Neural progenitor cell (in vitro differentiated cells): ENCODE measurements around the gene RASGRP3. TPM values are rescaled to one million over a fixed set of nuclear protein-coding genes. Genes with fewer than 3 reads are reported as not detected.

Experiments used
- DNase-seq: peaks from one replicate; pipeline ENCODE4 v3.0.0-alpha.2; 2016; ENCODE audit warnings: low spot score
- H2AFZ ChIP-seq: fragments of 200-600 bp; sonication (generic); replicated peaks from 2 replicates; pipeline ENCODE4 v1.6.1; 2016; ENCODE audit warnings: antibody characterized with exemption
- H3F3A ChIP-seq: fragments of 200-600 bp; sonication (generic); 2 replicates; pipeline ENCODE4 v1.6.1; 2016; ENCODE audit warnings: antibody characterized with exemption, low read depth
- H3K27ac ChIP-seq: fragments of 200-600 bp; sonication (generic); 2 replicates; pipeline ENCODE4 v1.5.1; 2016; ENCODE audit warnings: mild to moderate bottlenecking
- H3K27me3 ChIP-seq: fragments of 200-600 bp; sonication (generic); 2 replicates; pipeline ENCODE4 v1.6.1; 2016; ENCODE audit warnings: mild to moderate bottlenecking, moderate library complexity
- H3K36me3 ChIP-seq: fragments of 200-600 bp; sonication (generic); 2 replicates; pipeline ENCODE4 v1.5.1; 2016
- H3K4me1 ChIP-seq: fragments of 200-600 bp; sonication (generic); 2 replicates; pipeline ENCODE4 v1.6.1; 2016; ENCODE audit warnings: mixed run types
- H3K4me2 ChIP-seq: fragments of 200-600 bp; sonication (generic); 2 replicates; pipeline ENCODE4 v1.6.1; 2016
- H3K4me3 ChIP-seq: fragments of 200-600 bp; sonication (generic); 2 replicates; pipeline ENCODE4 v1.5.1; 2016
- H3K79me2 ChIP-seq: fragments of 200-600 bp; sonication (generic); 2 replicates; pipeline ENCODE4 v1.6.1; 2016; ENCODE audit warnings: low read depth
- H3K9ac ChIP-seq: fragments of 200-600 bp; sonication (generic); 2 replicates; pipeline ENCODE4 v1.6.1; 2016
- H3K9me3 ChIP-seq: fragments of 200-600 bp; sonication (generic); 2 replicates; pipeline ENCODE4 v1.5.1; 2016; ENCODE audit warnings: low read depth
- H4K20me1 ChIP-seq: fragments of 200-600 bp; sonication (generic); 2 replicates; pipeline ENCODE4 v1.6.1; 2016; ENCODE audit warnings: low read depth
- H3K27ac Mint-ChIP-seq: 3 replicates; pipeline ENCODE4 v1.8.0; 2021; ENCODE audit warnings: mixed read lengths
- H3K27me3 Mint-ChIP-seq: 2 replicates; pipeline ENCODE4 v1.8.0; 2022; ENCODE audit warnings: low read depth, mild to moderate bottlenecking, inconsistent platforms, moderate library complexity, mixed read lengths; ENCODE audit not compliant: insufficient read depth
- H3K36me3 Mint-ChIP-seq: 3 replicates; pipeline ENCODE4 v1.8.0; 2021; ENCODE audit warnings: mixed read lengths
- H3K4me1 Mint-ChIP-seq: 3 replicates; pipeline ENCODE4 v1.8.0; 2021; ENCODE audit warnings: mixed read lengths
- H3K4me3 Mint-ChIP-seq: 3 replicates; pipeline ENCODE4 v1.8.0; 2021; ENCODE audit warnings: mild to moderate bottlenecking, moderate library complexity, mixed read lengths
- H3K9me3 Mint-ChIP-seq: 3 replicates; pipeline ENCODE4 v1.8.0; 2020; ENCODE audit warnings: mixed read lengths
- EZH2 ChIP-seq: fragments of 200-600 bp; sonication (generic); IDR thresholded peaks from 2 replicates; pipeline ENCODE4 v1.6.1; 2017; ENCODE audit warnings: antibody characterized with exemption, mild to moderate bottlenecking, moderate library complexity
- EZH2phosphoT487 ChIP-seq: fragments of 200-600 bp; sonication (generic); IDR thresholded peaks from 2 replicates; pipeline ENCODE4 v1.6.1; 2017; ENCODE audit warnings: antibody characterized with exemption
- total RNA-seq: library from RNA; depleted of rRNA; stranded (reverse); fragments of >200 nt; gene quantifications from 2 replicates; pipeline ENCODE4 v1.2.3, GENCODE V29; 2015; ENCODE audit warnings: low replicate concordance
- TF ChIP-seq, protein P1 (sequence below): fragments of 200-600 bp; sonication (generic); IDR thresholded peaks from 2 replicates; pipeline ENCODE4 v1.5.1; 2017; ENCODE audit warnings: antibody characterized with exemption, mild to moderate bottlenecking

The RASGRP3 gene, protein sequence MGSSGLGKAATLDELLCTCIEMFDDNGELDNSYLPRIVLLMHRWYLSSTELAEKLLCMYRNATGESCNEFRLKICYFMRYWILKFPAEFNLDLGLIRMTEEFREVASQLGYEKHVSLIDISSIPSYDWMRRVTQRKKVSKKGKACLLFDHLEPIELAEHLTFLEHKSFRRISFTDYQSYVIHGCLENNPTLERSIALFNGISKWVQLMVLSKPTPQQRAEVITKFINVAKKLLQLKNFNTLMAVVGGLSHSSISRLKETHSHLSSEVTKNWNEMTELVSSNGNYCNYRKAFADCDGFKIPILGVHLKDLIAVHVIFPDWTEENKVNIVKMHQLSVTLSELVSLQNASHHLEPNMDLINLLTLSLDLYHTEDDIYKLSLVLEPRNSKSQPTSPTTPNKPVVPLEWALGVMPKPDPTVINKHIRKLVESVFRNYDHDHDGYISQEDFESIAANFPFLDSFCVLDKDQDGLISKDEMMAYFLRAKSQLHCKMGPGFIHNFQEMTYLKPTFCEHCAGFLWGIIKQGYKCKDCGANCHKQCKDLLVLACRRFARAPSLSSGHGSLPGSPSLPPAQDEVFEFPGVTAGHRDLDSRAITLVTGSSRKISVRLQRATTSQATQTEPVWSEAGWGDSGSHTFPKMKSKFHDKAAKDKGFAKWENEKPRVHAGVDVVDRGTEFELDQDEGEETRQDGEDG
- total RNA-seq = not detected in 2 replicates

DNA sequence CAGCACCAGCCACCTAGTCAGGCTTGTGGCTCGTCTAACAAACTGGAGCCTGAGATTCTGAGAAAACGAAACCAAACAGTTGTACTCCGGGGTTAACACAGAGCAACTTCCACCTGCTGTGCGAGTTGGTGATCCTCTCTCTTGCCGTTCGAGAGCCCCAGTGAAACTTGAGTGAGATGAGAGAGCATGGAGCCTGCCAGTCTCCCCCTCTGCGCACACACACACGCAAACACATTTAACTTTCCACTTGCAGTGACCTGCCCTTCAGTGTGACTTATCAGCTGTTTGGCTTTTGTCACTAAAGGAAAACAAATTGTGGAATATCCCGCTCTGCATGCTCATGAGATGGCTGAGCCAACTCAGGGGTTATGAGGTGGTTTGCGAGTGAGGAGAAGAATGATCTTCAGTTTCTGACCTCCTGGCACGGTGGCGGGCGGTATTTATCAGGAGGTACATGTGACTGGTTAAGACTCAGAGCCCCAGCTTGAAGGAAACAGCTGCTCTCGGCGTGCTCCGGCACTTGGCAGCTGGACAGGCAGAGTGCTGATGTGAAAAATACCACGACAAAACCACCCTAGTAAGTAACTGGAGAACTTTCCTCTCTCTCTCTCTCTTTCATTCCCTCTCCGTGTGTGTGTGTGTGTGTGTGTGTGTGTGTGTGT is at the start of gene RASGRP3:
TSS of gene RASGRP3 (plus strand) at position 519 of the 662 bp plus-strand sequence. CDS start 38,488 bp downstream, outside the sequence.
- Histone ChIP-seq H3K9me3 (no peaks in the 10 kb centered on the region), H3K4me3 (peak within 1 kb of the TSS; percentile 38), H4K20me1 (no peaks in the 10 kb centered on the region), H3K27me3 (no peaks in the 10 kb centered on the region), H2AFZ (peak within 1 kb of the TSS; percentile 84), H3F3A (peaks cover 19% of the 10 kb centered on the region), H3K27ac (no peak within 1 kb of the TSS), H3K79me2 (no peaks in the 10 kb centered on the region), H3K4me2 (peak within 1 kb of the TSS; percentile 69), H3K36me3 (no peaks in the 10 kb centered on the region), H3K4me1 (peaks cover 21% of the 10 kb centered on the region), H3K9ac (no peak within 1 kb of the TSS)
- Mint-ChIP-seq H3K36me3 (no peaks in the 10 kb centered on the region), H3K27me3 (peaks cover 2% of the 10 kb centered on the region), H3K27ac (peak within 1 kb of the TSS; percentile 59), H3K9me3 (peaks cover 8% of the 10 kb centered on the region), H3K4me1 (peaks cover 21% of the 10 kb centered on the region), H3K4me3 (peak within 1 kb of the TSS; percentile 81)
- no peak for TF ChIP-seq EZH2phosphoT487
- TF ChIP-seq EZH2 = no peak
- TF ChIP-seq, protein P1, sequence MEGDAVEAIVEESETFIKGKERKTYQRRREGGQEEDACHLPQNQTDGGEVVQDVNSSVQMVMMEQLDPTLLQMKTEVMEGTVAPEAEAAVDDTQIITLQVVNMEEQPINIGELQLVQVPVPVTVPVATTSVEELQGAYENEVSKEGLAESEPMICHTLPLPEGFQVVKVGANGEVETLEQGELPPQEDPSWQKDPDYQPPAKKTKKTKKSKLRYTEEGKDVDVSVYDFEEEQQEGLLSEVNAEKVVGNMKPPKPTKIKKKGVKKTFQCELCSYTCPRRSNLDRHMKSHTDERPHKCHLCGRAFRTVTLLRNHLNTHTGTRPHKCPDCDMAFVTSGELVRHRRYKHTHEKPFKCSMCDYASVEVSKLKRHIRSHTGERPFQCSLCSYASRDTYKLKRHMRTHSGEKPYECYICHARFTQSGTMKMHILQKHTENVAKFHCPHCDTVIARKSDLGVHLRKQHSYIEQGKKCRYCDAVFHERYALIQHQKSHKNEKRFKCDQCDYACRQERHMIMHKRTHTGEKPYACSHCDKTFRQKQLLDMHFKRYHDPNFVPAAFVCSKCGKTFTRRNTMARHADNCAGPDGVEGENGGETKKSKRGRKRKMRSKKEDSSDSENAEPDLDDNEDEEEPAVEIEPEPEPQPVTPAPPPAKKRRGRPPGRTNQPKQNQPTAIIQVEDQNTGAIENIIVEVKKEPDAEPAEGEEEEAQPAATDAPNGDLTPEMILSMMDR = no peak
- peak; percentile 50 for DNase-seq

DNA sequence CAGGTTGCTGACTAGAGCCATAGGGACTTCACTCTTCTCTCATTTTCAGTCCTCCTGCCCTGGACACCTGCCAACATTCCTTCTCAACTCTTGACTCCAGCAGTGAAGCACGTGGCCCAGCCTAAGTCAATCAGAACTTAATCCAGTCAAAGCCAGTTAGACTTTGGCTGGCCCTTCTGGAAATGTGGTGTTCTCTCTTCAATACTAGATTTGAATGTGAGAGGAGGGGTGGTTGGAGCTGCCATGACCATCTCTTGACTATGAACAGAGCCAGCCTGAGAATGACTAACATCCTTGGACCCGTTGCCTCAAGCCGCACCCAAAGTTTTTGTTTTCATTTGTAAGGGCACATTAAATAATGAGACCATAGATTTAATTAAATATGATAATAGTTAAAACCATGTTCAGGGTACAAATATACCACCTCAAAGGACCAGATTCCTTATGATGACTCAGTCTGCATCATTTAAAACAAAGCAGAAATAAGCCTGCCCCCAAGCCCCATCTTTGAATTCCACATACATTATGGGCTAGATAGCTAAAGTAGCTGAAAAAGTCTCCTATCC is 49.7 kb upstream of the RASGRP3 start:
- Histone ChIP-seq H3K79me2 (no peaks in the 10 kb centered on the region), H3K27me3 (no peaks in the 10 kb centered on the region), H3K9ac (no peak overlapping the region), H3K27ac (no peak overlapping the region), H3K36me3 (no peaks in the 10 kb centered on the region), H3K4me2 (no peak overlapping the region), H3F3A (no peaks in the 10 kb centered on the region), H3K9me3 (no peaks in the 10 kb centered on the region), H4K20me1 (no peaks in the 10 kb centered on the region), H3K4me3 (no peak overlapping the region), H3K4me1 (no peaks in the 10 kb centered on the region), H2AFZ (no peak overlapping the region)
- H3K9me3 Mint-ChIP-seq = peaks cover 2% of the 10 kb centered on the region
- H3K4me1 Mint-ChIP-seq = no peaks in the 10 kb centered on the region
- TF ChIP-seq, protein P1 = no peak
- TF ChIP-seq EZH2phosphoT487 (no peak), EZH2 (no peak)
- no peak overlapping the region for H3K27ac Mint-ChIP-seq
- H3K27me3 Mint-ChIP-seq = peaks cover 2% of the 10 kb centered on the region
- peaks cover 1% of the 10 kb centered on the region for H3K36me3 Mint-ChIP-seq
- DNase-seq = no peak
- H3K4me3 Mint-ChIP-seq = no peak overlapping the region

DNA sequence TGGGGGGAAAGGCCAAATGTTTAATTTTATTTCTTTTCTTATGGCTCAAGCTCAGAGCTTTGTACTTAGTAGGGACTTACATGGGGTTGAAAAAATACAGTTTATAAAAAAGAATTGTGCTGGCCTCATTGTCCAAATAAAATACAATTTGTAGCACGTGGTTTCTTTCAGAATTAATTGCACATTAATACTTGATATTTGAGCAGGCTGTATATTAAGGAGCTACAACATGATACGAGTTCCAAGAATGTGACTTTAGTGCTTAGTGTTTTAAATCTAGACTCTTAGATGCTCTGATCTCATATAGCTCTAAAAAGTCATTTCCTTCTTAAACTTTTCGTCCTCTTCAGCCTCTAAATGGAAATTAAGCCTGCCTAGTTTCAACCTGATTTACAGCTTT is 46.4 kb upstream of the RASGRP3 start:
- H3F3A ChIP-seq = no peaks in the 10 kb centered on the region
- no peak overlapping the region for H3K9ac ChIP-seq
- Mint-ChIP-seq H3K4me3 (no peak overlapping the region), H3K36me3 (peaks cover 1% of the 10 kb centered on the region), H3K27ac (no peak overlapping the region), H3K27me3 (no peaks in the 10 kb centered on the region), H3K9me3 (peaks cover 2% of the 10 kb centered on the region), H3K4me1 (no peaks in the 10 kb centered on the region)
- H3K9me3 ChIP-seq = no peaks in the 10 kb centered on the region
- no peak for DNase-seq
- TF ChIP-seq, protein P1 = no peak
- TF ChIP-seq EZH2phosphoT487 = no peak
- TF ChIP-seq EZH2 = no peak
- H3K4me2 ChIP-seq = no peak overlapping the region
- H3K27me3 ChIP-seq = no peaks in the 10 kb centered on the region
- H3K27ac ChIP-seq = no peak overlapping the region
- no peaks in the 10 kb centered on the region for H3K36me3 ChIP-seq
- no peaks in the 10 kb centered on the region for H3K79me2 ChIP-seq
- H3K4me3 ChIP-seq = no peak overlapping the region
- H3K4me1 ChIP-seq = no peaks in the 10 kb centered on the region
- H4K20me1 ChIP-seq = no peaks in the 10 kb centered on the region
- no peak overlapping the region for H2AFZ ChIP-seq
